Ovary (tissue), 10 donors: ENCODE data around the gene TMTC2. TPM values are rescaled to one million over a fixed set of nuclear protein-coding genes. Genes with fewer than 3 reads are reported as not detected.

ENCODE experiments used
- DNase-seq, 5 donors: peaks; one replicate each; pipeline ENCODE4 v3.0.0-alpha.2; 2019 to 2020
- H3K27ac ChIP-seq, 2 donors: fragments of 200-600 bp; one replicate each; pipeline versions ENCODE4 v1.5.1 to v1.8.0; 2019 to 2022
- H3K27me3 ChIP-seq: fragments of 200-600 bp; one replicate; pipeline ENCODE4 v1.8.0; 2022
- H3K36me3 ChIP-seq: fragments of 200-600 bp; sonication (generic); one replicate; pipeline ENCODE4 v1.5.1; 2019
- H3K4me1 ChIP-seq: one replicate; pipeline ENCODE4 v1.8.1; 2013; ENCODE audit warnings: mild to moderate bottlenecking, moderate library complexity; ENCODE audit not compliant: insufficient read depth
- H3K4me3 ChIP-seq: fragments of 200-600 bp; sonication (generic); one replicate; pipeline ENCODE4 v1.5.1; 2017
- H3K9me3 ChIP-seq, 2 donors: fragments of 200-600 bp in 1 of 2; sonication (generic) in 1 of 2; one replicate each; pipeline versions ENCODE4 v1.5.1 to v1.8.1; 2013 to 2019; ENCODE audit warnings: mild to moderate bottlenecking in 1 of 2, moderate library complexity in 1 of 2
- EP300 ChIP-seq: sonication (generic); formaldehyde crosslinking; IDR thresholded peaks from one replicate; pipeline ENCODE4 v1.6.1; 2017; ENCODE audit warnings: antibody characterized with exemption
- POLR2A ChIP-seq: fragments of 450-650 bp; IDR thresholded peaks from one replicate; pipeline ENCODE4 v1.6.1; 2017; ENCODE audit warnings: antibody characterized with exemption, mild to moderate bottlenecking, moderate library complexity
- WGBS, 3 donors: extraction: QIAGEN DNeasy Blood & Tissue Kit in 1 of 3; methylation state at CpG; one replicate each; pipeline versions ENCODE4 v1.1.5 to v1.1.7; 2013 to 2017; 5-methylcytosine and 5-hydroxymethylcytosine counted together
- intact Hi-C, 4 donors: fragments of 100-400 bp; cut with DNase I; formaldehyde crosslinking; loops; one replicate each; pipeline versions ENCODE4 v1.11.0 to v1.15.1; 2022 to 2023
- long read RNA-seq, 3 donors: library from polyadenylated mRNA in 2 of 3; unstranded in 2 of 3; transcript quantifications; one replicate each; pipeline ENCODE4 v2.0.0 and lab custom pipeline, GENCODE V29; 2021 to 2026
- polyA plus RNA-seq, 2 donors: library from polyadenylated mRNA; stranded (reverse); fragments of 200-250 nt in 1 of 2; fragments of 350-450 nt in 1 of 2; fragmentation: Illumina TruSeq in 1 of 2; extraction: RNeasy Lipid Tissue Mini Kit (QIAGEN cat#74804) in 1 of 2; gene quantifications; one replicate each; pipeline ENCODE4 v1.2.3, GENCODE V29; 2013 to 2014
- total RNA-seq, 7 donors: library from RNA; depleted of rRNA in 2 of 7; stranded (reverse); fragments of >200 nt in 2 of 7; fragmentation: NEBNext Ultra II Directional in 3 of 7; extraction: Animal tissue kit (Norgen Biotek cat#: 25700) in 3 of 7; gene quantifications; one replicate each; pipeline versions ENCODE4 v1.1.0 to v1.2.4, GENCODE V29; 2016 to 2023
- TF ChIP-seq, protein P1 (sequence below), 3 donors: fragments of 450-650 bp in 2 of 3; fragments of 200-600 bp in 1 of 3; IDR thresholded peaks; one replicate each; pipeline versions ENCODE4 v1.5.1 to v1.8.0; 2016 to 2022; ENCODE audit warnings: antibody characterized with exemption in 3 of 3, mild to moderate bottlenecking in 1 of 3
- donor health status: DM: no; HTN: no; CAD: no; lungs with moderate emphysema.
- donor health status: DM: no; HTN: no; CAD: no.
- donor health status: Bipolar disorder and iron deficiency.
- donor health status: DM: yes; HTN: yes; CAD: no.
- donor health status: DM: no; HTN: no; CAD: no.
- donor health status: DM: yes; HTN: yes; CAD: no.

The TMTC2 gene
- total RNA-seq (10 to 100 TPM in 1 of 7 donors, 1 to 10 TPM in 6; 2.9 to 22.6 (median 5.6) TPM), polyA plus RNA-seq (1 to 10 TPM; 2.0 to 5.9 TPM)
- long read RNA-seq, donor 1, partial matches to known transcripts = 1 of 1 reads
- long read RNA-seq, donor 1, other reads (novel, unspliced or antisense) = 0 of 1 reads
- long read RNA-seq, donor 2 = 0 reads
- long read RNA-seq, donor 3, full-length matches to known transcripts = 2 of 4 reads
- long read RNA-seq, donor 3, partial matches to known transcripts = 0 of 4 reads
- long read RNA-seq, donor 3, other reads (novel, unspliced or antisense) = 2 of 4 reads

GRCh38 chr12:82686168-82687020, at the start of gene TMTC2:
Gene TMTC2, plus strand, starts transcription at chr12:82686906.
- Histone ChIP-seq H3K27ac (peak within 1 kb of the TSS; percentile 87 to 93), H3K27me3 (no peaks in the 10 kb centered on the region), H3K9me3 (no peaks in the 10 kb centered on the region), H3K36me3 (no peaks in the 10 kb centered on the region), H3K4me1 (no peaks in the 10 kb centered on the region), H3K4me3 (peak within 1 kb of the TSS; percentile 96)
- TF ChIP-seq, protein P1, sequence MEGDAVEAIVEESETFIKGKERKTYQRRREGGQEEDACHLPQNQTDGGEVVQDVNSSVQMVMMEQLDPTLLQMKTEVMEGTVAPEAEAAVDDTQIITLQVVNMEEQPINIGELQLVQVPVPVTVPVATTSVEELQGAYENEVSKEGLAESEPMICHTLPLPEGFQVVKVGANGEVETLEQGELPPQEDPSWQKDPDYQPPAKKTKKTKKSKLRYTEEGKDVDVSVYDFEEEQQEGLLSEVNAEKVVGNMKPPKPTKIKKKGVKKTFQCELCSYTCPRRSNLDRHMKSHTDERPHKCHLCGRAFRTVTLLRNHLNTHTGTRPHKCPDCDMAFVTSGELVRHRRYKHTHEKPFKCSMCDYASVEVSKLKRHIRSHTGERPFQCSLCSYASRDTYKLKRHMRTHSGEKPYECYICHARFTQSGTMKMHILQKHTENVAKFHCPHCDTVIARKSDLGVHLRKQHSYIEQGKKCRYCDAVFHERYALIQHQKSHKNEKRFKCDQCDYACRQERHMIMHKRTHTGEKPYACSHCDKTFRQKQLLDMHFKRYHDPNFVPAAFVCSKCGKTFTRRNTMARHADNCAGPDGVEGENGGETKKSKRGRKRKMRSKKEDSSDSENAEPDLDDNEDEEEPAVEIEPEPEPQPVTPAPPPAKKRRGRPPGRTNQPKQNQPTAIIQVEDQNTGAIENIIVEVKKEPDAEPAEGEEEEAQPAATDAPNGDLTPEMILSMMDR (IDR thresholded peaks at IDR 0.05) = no peak
- TF ChIP-seq EP300 (no peak), POLR2A (no peak)
- DNase-seq = peak; percentile 91 to 94 (median 91)
- intact Hi-C loops = no loop called here
- 1% methylated on average over 39 of the region's 39 CpGs for WGBS, 3 donors

- Histone ChIP-seq H3K4me1 (no peaks in the 10 kb centered on the region), H3K36me3 (no peaks in the 10 kb centered on the region), H3K27me3 (no peaks in the 10 kb centered on the region), H3K27ac (no peak overlapping the region), H3K9me3 (no peaks in the 10 kb centered on the region), H3K4me3 (no peak overlapping the region)
- intact Hi-C loops = no loop called here
- DNase-seq = no peak
- TF ChIP-seq EP300 (no peak), POLR2A (no peak)
- TF ChIP-seq, protein P1 (IDR thresholded peaks at IDR 0.05) = no peak
- 74 to 85% (median 75%) methylated on average over 1 of the region's 1 CpG for WGBS, 3 donors
Measured at GRCh38 chr12:82638324-82638723, 48.4 kb upstream of the TMTC2 start.

GRCh38 chr12:82644896-82645295, 41.8 kb upstream of the TMTC2 start:
- Histone ChIP-seq H3K36me3 (no peaks in the 10 kb centered on the region), H3K27ac (no peak overlapping the region), H3K4me1 (no peaks in the 10 kb centered on the region), H3K27me3 (no peaks in the 10 kb centered on the region), H3K4me3 (no peak overlapping the region), H3K9me3 (no peaks in the 10 kb centered on the region)
- TF ChIP-seq EP300 = no peak
- TF ChIP-seq, protein P1 (IDR thresholded peaks at IDR 0.05) = no peak
- TF ChIP-seq POLR2A = no peak
- no peak for DNase-seq
- intact Hi-C loops = no loop called here
- WGBS, 3 donors = 75 to 83% (median 79%) methylated on average over 2 of the region's 2 CpGs

DNA sequence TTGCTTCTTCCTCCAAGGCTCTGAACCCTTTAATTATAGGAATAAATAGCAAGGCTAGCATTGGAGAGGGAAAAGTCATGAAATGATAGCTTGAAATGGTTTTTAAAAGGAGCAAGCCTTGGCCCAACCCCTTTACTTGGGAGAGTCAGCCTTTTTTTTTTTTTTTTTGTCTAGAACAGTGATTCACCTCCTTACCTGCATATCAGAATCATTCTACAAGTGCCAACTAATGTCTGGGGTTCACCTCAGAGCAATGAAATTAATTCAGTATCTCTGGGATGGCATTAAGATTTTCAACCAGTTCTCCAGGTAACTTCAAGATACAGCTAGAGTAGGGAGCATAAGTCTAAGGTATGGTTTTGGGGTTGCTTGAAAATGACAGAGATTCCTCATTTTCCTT, 41.3 kb upstream of the TMTC2 start:
- no peak for DNase-seq
- intact Hi-C loops = no loop called here
- TF ChIP-seq EP300 (no peak), POLR2A (no peak)
- TF ChIP-seq, protein P1 (IDR thresholded peaks at IDR 0.05) = no peak

More for the DNA sequence above, 41.3 kb upstream of the TMTC2 start:
- no peak overlapping the region for H3K27ac ChIP-seq
- no peaks in the 10 kb centered on the region for H3K4me1 ChIP-seq
- H3K9me3 ChIP-seq = no peaks in the 10 kb centered on the region
- H3K27me3 ChIP-seq = no peaks in the 10 kb centered on the region
- no peak overlapping the region for H3K4me3 ChIP-seq
- no peaks in the 10 kb centered on the region for H3K36me3 ChIP-seq
